ENCODE data around the gene PSMG4.

The PSMG4 gene

GRCh38 chr6:3226042-3226441 lies 32.7 kb upstream of the PSMG4 start:
- POLR2A ChIA-PET, result interaction anchor here (0.8 to 4.2 kb wide), 6 partner anchors 8 to 63 kb away, joined by 3 to 53 read pairs (median 8); no protein-coding TSS in a partner anchor
- CTCF ChIA-PET, result no interaction called here
- no peak for DNase-seq (ENCODE audit: extremely low spot score)
- no peak for TF ChIP-seq CTBP1 (IDR thresholded peaks at IDR 0.05; ENCODE audit: borderline replicate concordance)
- TF ChIP-seq LEF1 (IDR thresholded peaks at IDR 0.05; ENCODE audit: borderline replicate concordance), result no peak
- TF ChIP-seq SP1 (IDR thresholded peaks at IDR 0.05), result no peak
- TF ChIP-seq ZNF384 (IDR thresholded peaks at IDR 0.05), result no peak
- no peak for TF ChIP-seq TARDBP (IDR thresholded peaks at IDR 0.05)
- TF ChIP-seq L3MBTL2 (conservative IDR thresholded peaks at IDR 0.05), result no peak
- TF ChIP-seq FOXM1 (IDR thresholded peaks at IDR 0.05; ENCODE audit: borderline replicate concordance), result no peak
- TF ChIP-seq ELF4 (IDR thresholded peaks at IDR 0.05), result no peak
- no peak for TF ChIP-seq SUZ12 (IDR thresholded peaks at IDR 0.05)

GRCh38 chr6:3226481-3227362 lies 32.0 kb upstream of the PSMG4 start:
- DNase-seq (ENCODE audit: extremely low spot score), result peak; percentile 66
- CTCF ChIA-PET, result no interaction called here
- TF ChIP-seq BHLHE40 (IDR thresholded peaks at IDR 0.05; ENCODE audit: borderline replicate concordance), result no peak
- TF ChIP-seq FOXK2 (IDR thresholded peaks at IDR 0.05), result no peak
- no peak for TF ChIP-seq LEF1 (IDR thresholded peaks at IDR 0.05; ENCODE audit: borderline replicate concordance)
- TF ChIP-seq L3MBTL2 (conservative IDR thresholded peaks at IDR 0.05), result peak; percentile 97
- TF ChIP-seq NFRKB (IDR thresholded peaks at IDR 0.05), result no peak
- TF ChIP-seq ELF4 (IDR thresholded peaks at IDR 0.05), result no peak
- TF ChIP-seq CTBP1 (IDR thresholded peaks at IDR 0.05; ENCODE audit: borderline replicate concordance), result no peak
- no peak for TF ChIP-seq HDGF (IDR thresholded peaks at IDR 0.05; ENCODE audit: borderline replicate concordance)
- TF ChIP-seq ARNT (IDR thresholded peaks at IDR 0.05), result peak; percentile 87; the same call in 1 of the 2 replicates
- no peak for TF ChIP-seq ZNF384 (IDR thresholded peaks at IDR 0.05)
- TF ChIP-seq FOXM1 (IDR thresholded peaks at IDR 0.05; ENCODE audit: borderline replicate concordance), result no peak
- no peak for TF ChIP-seq SUZ12 (IDR thresholded peaks at IDR 0.05)
- TF ChIP-seq FOXA1 (IDR thresholded peaks at IDR 0.05), result no peak
- no peak for TF ChIP-seq SP1 (IDR thresholded peaks at IDR 0.05)
- peak; percentile 8; the same call in 1 of the 2 replicates for TF ChIP-seq PKNOX1 (IDR thresholded peaks at IDR 0.05)
- no peak for TF ChIP-seq TARDBP (IDR thresholded peaks at IDR 0.05)
- POLR2A ChIA-PET, result interaction anchor here (0.7 to 4.2 kb wide), 12 partner anchors 9 to 238 kb away, joined by 3 to 53 read pairs (median 4); partner anchors contain the start of gene PSMG4

GRCh38 chr6:3227363-3228045 lies 31.2 kb upstream of the PSMG4 start, which contains the start of gene TUBB2B:
Gene TUBB2B, minus strand, starts transcription at chr6:3227653. Its CDS starts 110 bp downstream, at chr6:3227543.
- TF ChIP-seq HDGF (IDR thresholded peaks at IDR 0.05; ENCODE audit: borderline replicate concordance), result no peak
- TF ChIP-seq PKNOX1 (IDR thresholded peaks at IDR 0.05), result no peak
- TF ChIP-seq FOXM1 (IDR thresholded peaks at IDR 0.05; ENCODE audit: borderline replicate concordance), result no peak; the same call in 1 of the 2 replicates
- TF ChIP-seq BHLHE40 (IDR thresholded peaks at IDR 0.05; ENCODE audit: borderline replicate concordance), result no peak
- TF ChIP-seq CTBP1 (IDR thresholded peaks at IDR 0.05; ENCODE audit: borderline replicate concordance), result no peak
- no peak for TF ChIP-seq ARNT (IDR thresholded peaks at IDR 0.05)
- TF ChIP-seq FOXK2 (IDR thresholded peaks at IDR 0.05), result no peak
- no peak for TF ChIP-seq TARDBP (IDR thresholded peaks at IDR 0.05)
- no peak for TF ChIP-seq LEF1 (IDR thresholded peaks at IDR 0.05; ENCODE audit: borderline replicate concordance)
- TF ChIP-seq SUZ12 (IDR thresholded peaks at IDR 0.05), result no peak
- no peak for TF ChIP-seq FOXA1 (IDR thresholded peaks at IDR 0.05)
- TF ChIP-seq L3MBTL2 (conservative IDR thresholded peaks at IDR 0.05), result no peak
- ChIA-PET POLR2A (interaction anchor here (0.9 to 4.2 kb wide), 9 partner anchors 11 to 65 kb away, joined by 3 to 53 read pairs (median 7); partner anchors contain the start of gene PSMG4), CTCF (no interaction called here)
- peak; percentile 81 for DNase-seq (ENCODE audit: extremely low spot score)

GRCh38 chr6:3228046-3228671 lies 30.6 kb upstream of the PSMG4 start:
- ChIA-PET POLR2A (interaction anchor here (2.1 to 4.2 kb wide), 4 partner anchors 18 to 66 kb away, joined by 7 to 53 read pairs (median 15); partner anchors contain the start of gene PSMG4), CTCF (no interaction called here)
- DNase-seq (ENCODE audit: extremely low spot score), result no peak
- TF ChIP-seq FOXK2 (IDR thresholded peaks at IDR 0.05) (no peak), TARDBP (IDR thresholded peaks at IDR 0.05) (no peak)

- ChIA-PET CTCF (interaction anchor here (0.9 kb wide), 2 partner anchors 19 to 22 kb away, joined by 3 to 4 read pairs; no protein-coding TSS in a partner anchor), POLR2A (interaction anchor here (0.8 to 4.2 kb wide), 5 partner anchors 20 to 239 kb away, joined by 3 to 53 read pairs (median 7); partner anchors contain the start of genes PSMG4 and TUBB2A)
- no peak for TF ChIP-seq FOXK2 (IDR thresholded peaks at IDR 0.05)
- no peak for TF ChIP-seq SP1 (IDR thresholded peaks at IDR 0.05)
- no peak for TF ChIP-seq ARNT (IDR thresholded peaks at IDR 0.05)
- TF ChIP-seq ZNF384 (IDR thresholded peaks at IDR 0.05), result no peak
- TF ChIP-seq FOXA1 (IDR thresholded peaks at IDR 0.05), result no peak
- TF ChIP-seq LEF1 (IDR thresholded peaks at IDR 0.05; ENCODE audit: borderline replicate concordance), result no peak
- TF ChIP-seq HDGF (IDR thresholded peaks at IDR 0.05; ENCODE audit: borderline replicate concordance), result no peak
- TF ChIP-seq PKNOX1 (IDR thresholded peaks at IDR 0.05), result no peak
- TF ChIP-seq SUZ12 (IDR thresholded peaks at IDR 0.05), result no peak
- TF ChIP-seq BHLHE40 (IDR thresholded peaks at IDR 0.05; ENCODE audit: borderline replicate concordance), result no peak
- no peak for TF ChIP-seq L3MBTL2 (conservative IDR thresholded peaks at IDR 0.05)
- TF ChIP-seq CTBP1 (IDR thresholded peaks at IDR 0.05; ENCODE audit: borderline replicate concordance), result no peak
- TF ChIP-seq TARDBP (IDR thresholded peaks at IDR 0.05), result no peak
- DNase-seq (ENCODE audit: extremely low spot score), result no peak
These were observed 29.8 kb upstream of the PSMG4 start for GRCh38 chr6:3228771-3229565.
